Smooth muscle cell of the brain vasculature (primary cell): Measurements from ENCODE around the gene COP1.

ENCODE experiments used
- DNase-seq: peaks from one replicate; pipeline ENCODE4 v3.0.0-alpha.2; 2012; ENCODE audit warnings: low read depth, low spot score

COP1 gene

DNA sequence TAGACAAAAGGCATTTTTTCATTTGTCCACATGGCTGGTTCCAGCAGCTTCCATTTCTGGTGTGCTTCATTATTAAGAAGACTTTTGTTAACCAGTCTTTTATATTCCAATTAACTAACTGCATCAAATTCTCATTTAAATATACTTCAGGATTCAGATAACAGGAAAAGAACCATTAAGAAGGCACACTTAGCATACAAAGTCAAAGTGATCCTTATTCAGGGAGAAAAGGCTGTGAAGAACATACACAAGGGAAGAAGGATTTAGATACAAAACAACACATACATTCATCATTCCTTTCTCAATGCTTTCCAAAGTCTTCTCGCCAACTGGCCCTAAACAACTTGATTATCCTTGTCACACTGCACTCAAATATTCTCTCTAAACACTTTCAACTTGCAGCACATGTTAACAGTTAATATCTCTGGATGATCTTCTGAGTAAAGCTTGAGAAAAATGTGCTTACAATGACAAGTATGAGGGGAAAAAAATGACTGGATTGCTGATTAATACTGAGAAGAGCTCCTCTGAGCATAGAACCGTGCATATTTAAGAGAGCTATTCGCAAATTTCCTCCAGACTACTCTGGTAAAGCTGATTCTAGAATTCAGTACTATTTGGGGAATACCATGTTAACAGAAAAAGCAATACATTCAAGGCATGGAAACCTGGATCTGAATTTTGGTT lies 238.5 kb downstream of the COP1 start:
- DNase-seq = no peak

DNA sequence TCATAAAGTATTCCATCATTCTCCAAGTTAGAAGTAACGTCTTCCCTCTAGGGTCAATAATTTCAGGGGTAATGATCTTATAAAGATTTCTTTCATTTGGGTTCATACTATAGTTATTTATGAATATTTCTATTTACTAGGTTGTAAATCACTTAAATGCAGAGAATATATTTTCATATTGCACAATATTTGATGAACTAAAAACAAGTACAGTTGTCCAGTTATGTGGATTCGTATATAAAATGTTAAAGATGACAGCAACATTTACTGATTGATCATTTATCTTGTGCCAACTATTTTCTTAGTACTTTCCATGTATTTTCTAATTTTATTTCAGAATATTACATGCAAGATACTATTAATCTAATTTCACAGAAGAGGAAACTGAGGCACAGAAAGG lies 243.3 kb downstream of the COP1 start:
- DNase-seq = no peak

DNA sequence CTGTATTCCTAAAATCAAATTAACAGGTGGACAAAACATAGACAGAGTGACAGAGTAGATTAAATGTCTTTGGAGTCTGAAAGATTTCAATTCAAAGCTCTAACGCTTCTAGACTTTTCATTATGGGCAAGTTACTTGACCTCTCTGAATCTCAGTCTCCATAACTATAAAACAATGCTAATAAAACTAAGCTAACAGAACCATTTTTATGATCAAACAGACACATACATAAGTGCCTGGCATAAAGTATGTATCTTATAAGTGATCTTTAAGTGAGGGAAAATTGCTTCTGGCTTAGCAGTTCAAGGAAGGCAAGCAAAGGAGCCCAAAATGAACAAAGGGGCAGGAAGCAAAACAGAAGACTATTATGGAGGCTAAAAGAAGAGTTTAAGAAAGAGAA lies 246.9 kb downstream of the COP1 start:
- no peak for DNase-seq

DNA sequence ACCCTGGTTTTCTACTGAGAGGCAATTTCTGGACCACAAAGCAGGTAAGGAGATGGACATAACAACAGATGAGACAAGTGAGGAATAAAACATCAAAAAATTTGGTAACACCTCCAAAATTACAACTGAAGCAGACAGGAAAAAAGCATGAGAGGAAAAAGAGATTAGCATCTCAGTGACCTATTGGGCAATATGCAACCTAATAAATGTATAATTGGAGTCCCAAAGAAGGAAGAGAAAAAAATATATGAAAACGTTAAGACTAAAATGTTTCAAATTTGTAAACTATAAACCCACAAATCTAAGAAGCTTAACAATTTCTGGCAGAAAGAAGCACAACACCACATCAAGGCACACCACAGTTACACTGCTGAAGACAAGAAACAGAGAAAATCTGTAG lies 255.5 kb downstream of the COP1 start:
- no peak for DNase-seq

DNA sequence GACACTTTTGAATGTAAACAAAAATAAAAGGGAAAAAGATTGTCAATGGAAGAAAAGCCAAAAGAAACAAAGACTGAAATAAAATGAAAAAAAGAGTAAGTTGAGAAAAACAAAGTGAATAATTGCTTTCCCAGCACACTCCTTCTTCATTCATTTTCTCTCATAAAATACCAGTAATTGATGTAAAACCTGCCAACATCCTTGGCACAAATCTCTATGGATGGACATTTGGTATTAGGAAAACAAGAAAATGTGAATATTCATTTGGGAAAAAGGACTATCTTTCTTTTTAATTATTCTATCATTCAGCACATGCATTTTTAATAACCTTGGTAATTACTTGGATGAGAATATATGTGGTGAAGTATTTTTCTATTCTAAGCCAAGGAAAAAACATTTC lies 259.3 kb downstream of the COP1 start:
- DNase-seq = no peak

- no peak for DNase-seq
Observed at GRCh38 chr1:175944591-175944990, 262.5 kb downstream of the COP1 start.

DNA sequence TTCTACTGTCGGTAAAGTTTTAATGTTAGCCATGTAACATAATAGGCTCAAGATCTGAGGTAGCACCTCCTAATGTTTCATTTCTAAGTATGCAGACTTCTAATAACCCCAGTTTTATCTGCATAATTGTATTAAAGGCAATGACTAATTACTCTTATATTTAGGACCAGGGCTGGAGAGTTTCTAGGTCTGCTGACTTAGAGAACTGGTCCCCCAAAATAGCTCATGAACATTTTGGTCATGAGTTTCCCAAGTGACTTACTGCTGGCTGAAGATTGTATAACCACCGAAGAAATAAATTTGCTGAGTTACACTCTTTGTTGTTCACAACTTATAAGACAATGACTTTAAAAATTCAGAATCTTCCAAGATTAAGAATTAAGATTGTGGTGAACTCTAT lies 265.9 kb downstream of the COP1 start:
- no peak for DNase-seq

- DNase-seq = no peak
Observed at GRCh38 chr1:175936736-175937135, 270.4 kb downstream of the COP1 start.

DNA sequence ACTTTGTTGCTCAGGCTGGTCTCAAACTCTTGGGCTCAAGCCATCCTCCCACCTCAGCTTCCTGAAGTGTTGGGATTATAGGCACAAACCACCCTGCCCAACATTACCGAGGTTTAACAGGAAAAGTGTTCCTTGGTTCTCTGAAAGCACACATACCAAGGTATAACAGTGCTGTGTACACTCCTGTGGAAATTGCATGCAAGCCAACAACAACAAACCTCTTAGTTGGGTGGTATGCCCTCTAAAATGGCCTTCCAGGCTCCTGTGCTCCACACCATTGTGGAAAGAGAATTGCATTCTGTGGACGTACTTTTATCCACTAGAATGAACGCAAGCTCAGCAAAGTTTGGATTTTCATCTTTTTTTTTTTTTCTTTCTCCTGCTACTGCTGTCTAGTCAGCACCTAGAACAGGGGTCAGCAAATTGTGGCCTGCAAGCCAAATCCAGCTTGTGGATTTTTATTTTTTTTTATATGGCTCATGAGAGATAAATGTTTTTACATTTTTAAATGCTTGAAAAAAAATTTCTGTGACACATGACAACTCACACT lies 271.4 kb downstream of the COP1 start:
- no peak for DNase-seq

DNA sequence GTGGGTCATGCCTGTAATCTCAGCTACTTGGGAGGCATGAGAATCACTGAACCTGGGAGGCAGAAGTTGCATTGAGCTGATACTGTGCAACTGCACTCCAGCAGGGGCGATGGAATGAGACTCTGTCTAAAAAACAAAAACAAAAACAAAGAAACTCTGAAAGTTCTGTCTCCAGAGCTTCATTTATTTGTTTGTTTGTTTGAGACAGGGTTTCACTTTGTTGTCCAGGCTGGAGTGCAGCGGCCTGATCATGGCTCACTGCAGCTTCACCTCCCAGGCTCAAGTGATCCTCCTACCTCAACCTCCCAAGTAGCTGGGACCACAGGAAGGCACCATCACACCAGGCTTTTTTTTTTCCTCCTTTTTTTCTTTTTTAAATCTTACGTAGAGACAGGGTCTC lies 271.9 kb downstream of the COP1 start:
- DNase-seq = no peak

DNA sequence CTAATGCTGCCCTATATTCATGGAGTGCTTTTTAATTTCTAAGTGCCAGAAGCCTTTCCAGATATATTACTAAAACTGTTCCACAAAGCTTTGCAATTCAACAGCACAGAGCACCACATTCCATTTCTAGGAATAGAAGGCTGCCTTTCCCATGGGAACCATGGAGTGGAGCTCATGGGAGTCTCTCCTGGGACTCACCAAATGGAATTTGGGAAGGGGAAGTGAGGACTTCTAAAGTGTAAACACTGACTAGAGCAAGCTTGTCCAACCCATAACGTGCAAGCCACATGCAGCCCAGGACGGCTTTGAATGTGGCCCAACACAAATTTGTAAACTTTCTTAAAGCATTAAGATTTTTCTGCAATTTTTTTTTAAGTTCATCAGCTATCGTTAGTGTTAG lies 273.3 kb downstream of the COP1 start:
- DNase-seq = no peak

GRCh38 chr1:175927944-175928343 lies 279.1 kb downstream of the COP1 start:
- no peak for DNase-seq

DNA sequence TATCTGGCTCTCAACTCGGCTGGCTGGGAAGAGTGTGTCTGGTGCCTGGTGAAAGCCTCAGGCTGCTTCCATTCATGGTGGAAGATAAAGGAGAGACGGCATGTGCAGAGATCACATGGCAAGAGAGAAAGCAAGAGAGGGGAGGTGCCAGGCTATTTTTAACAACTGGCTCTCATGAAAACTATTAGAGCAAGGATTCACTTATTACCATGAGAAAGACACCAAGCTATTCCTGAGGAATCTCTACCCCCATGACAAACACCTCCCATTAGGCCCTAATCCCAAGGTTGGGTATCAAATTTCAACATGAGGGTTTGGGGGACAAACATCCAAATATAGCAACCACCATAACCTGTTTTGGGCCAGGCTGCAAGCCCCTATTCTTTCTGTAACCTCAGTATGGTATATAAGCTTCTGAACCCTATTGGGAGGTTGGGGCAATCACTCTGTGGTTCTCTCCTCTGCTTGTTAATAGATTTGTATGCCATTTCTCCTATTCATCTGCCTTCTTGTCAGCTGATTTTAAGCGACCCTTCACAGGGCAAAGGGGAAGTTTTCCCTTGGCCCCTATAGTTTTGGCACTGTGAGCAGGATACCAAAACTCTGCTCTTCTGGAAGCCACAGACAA lies 284.7 kb downstream of the COP1 start:
- DNase-seq = no peak

- DNase-seq = no peak
Observed at GRCh38 chr1:175920381-175920780, 286.7 kb downstream of the COP1 start.

DNA sequence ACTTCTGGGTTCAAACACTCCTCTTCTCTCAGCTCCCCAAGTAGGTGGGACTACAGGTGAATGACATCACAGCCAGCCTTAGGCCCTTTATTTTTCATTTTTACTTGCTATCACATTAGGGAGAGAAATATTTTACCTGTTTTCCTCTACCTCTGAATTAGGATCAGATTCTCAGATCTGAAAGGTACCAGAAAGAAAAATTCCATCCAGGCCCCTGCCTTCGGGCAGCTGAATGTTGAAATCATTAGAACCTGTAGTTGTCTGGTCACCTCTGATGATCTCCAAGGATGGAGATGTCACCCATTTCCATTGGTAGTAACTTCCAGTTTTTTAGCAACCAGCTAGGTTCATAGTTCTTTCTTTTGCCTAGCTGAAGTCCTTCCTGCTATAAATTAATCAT lies 288.1 kb downstream of the COP1 start:
- DNase-seq = no peak

DNA sequence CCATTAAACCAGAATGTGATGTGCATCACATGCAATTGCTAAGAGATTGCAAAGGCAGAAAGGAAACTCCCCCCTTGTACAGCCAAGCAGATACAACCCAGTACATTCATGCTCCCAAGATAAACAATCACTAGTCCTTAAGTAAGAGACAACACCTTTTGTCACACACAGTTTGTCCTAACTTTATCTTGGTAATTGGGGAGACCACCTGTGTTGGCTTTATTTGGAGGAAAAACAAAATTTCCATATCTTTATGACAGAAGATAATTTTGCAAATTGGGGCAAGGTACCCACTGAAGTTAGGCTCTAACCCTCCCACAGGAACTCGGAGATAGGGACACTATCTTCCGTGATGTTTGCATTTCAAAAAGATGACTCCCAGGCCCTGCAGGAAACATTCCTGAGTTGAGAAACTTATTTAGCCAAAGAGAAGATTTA lies 288.7 kb downstream of the COP1 start:
- DNase-seq = no peak

DNA sequence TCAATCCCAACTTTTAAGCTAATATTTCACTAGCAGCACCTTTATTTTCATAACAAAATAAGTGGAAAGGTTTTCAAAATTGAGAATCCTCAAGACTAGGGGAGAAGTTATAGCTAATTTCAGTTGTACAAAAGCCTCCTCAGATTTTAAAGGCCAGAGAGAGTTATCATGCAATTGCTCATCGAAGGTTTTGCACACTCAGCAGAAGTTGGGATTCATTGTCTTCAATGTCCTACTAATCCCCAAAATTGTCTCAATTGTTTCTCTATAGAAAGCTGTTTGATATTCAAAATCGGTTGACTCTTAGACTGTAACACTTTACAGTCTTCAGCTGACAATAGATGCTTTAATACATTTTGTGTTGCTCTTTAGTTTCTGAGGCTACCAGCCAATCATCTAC lies 293.0 kb downstream of the COP1 start:
- DNase-seq = no peak

GRCh38 chr1:175911138-175911537 lies 295.9 kb downstream of the COP1 start:
- DNase-seq = no peak

DNA sequence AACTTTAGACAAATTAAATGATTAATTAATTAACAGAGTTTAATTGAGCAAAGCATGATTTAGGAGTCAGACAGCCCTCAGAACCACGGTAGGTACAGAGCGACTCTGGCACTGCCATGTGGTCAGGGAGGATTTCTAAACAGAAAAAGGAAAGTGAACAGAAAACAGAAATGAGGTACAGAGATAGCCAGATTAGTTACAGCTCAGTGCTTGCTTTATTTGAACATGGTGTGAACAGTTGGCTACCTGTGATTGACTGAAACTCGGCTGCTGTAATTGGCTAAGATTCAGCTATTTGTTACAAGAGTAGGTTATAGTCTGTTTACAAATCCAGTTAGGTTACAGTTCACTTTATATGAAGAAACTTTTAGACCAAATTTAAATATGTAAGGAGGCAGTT lies 300.7 kb downstream of the COP1 start:
- no peak for DNase-seq

DNA sequence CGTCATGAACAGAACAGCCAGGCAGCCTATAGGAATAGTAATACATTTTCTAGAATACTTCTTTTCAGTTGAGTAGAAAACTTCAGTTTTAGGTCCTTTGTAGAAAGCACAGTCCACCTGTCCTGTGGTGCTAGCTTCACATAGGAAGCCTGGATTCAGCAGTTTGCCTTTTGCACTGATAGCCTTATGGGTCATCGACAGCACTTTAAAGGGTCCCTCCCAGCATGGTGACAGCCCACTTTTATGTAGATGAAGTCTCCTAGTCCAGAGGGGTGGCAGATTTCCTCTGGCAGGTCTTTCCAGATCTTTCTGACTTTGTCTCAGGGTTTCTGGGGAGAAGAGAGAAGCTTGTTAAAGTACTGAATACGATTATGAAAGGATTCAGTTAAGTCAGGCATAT lies 302.3 kb downstream of the COP1 start:
- no peak for DNase-seq

GRCh38 chr1:175902281-175902680 lies 304.8 kb downstream of the COP1 start:
- DNase-seq = no peak

- no peak for DNase-seq
Observed at GRCh38 chr1:175901076-175901836, 305.8 kb downstream of the COP1 start.

DNA sequence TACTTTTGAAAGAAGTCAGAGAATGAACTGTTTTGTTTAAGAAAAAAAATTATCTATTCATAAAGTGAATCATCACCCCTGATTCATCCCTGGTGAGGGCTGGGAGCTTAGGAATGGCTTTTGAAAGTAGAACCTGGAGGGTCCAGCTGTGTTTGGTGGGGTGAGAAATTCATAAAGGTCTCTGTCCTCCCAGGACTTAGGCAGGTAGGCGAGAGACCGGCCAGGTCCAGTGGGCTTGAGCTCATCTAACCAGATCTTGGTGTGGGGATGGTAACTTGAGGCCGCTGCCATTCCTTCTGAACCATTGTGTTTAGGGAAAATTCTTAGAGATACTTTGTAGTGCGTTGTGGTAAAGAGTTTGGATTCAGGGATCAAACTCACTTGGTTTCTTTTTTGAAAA lies 306.9 kb downstream of the COP1 start:
- no peak for DNase-seq
